Measurements from ENCODE around the gene PSENEN. TPM values are rescaled to one million over a fixed set of nuclear protein-coding genes. Genes with fewer than 3 reads are reported as not detected.

PSENEN gene
- total RNA-seq, 3 donors from 2014 or later (not counting 1 experiment from before 2014, with no cell fraction given) = 38.5 to 45.0 (median 41.0) TPM

DNA sequence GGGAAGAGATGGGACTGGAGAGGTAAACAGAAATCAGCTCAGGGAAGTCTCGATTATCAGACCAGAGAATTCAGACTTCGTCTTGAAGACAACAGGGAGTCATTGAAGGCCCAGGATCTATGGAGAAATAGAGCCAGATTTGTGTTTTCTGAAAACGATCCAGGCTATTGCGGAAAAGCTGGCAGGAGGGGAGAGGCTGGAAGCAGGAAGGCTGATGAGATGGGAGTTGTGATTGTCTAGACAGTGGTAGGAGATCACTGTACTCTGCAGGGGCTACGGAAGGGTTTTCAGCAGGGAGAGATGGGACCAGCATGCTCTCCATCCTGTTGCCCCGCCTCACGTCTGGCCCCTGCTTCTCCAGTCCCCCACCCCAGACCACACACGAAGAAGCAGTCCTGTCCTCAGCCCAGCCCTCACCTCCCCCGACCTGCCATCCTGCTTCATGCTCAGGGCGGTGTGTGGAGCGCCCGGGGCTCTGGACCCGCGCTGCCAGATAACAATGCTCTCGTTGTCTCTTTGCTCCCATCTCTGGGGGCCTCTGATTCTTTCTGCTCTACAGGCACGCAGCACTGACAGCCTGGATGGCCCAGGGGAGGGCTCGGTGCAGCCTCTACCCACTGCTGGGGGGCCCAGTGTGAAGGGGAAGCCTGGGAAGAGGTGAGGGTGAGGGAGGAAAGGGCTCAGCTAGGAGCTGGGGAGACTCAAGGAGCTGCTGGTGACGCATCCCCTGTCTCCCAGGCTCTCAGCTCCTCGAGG lies 31.8 kb downstream of the PSENEN start:
- H3K4me1 ChIP-seq (ENCODE audit: control insufficient read depth, insufficient read depth, low read length) = peaks cover 16% of the 10 kb centered on the region
- Mint-ChIP-seq H3K36me3 (no peaks in the 10 kb centered on the region), H3K4me1 (peaks cover 18 to 27% of the 10 kb centered on the region in 2 donors), H3K9me3 (no peaks in the 10 kb centered on the region), H3K27me3 (ENCODE audit: low read depth in 2 of 2) (no peaks in the 10 kb centered on the region), H3K27ac (no peak overlapping the region), H3K4me3 (peak overlapping the region; percentile 76)
- ATAC-seq (no peak), DNase-seq (no peak)
- no peaks in the 10 kb centered on the region for H3K9me3 ChIP-seq (ENCODE audit: control insufficient read depth, insufficient read depth, low read length)
- no peaks in the 10 kb centered on the region for H3K27me3 ChIP-seq (ENCODE audit: control insufficient read depth, insufficient read depth, low read length)
- no peak overlapping the region for H3K27ac ChIP-seq (ENCODE audit: low read length)
- intact Hi-C loops (cut with micrococcal nuclease) = no loop called here
- H3K36me3 ChIP-seq (ENCODE audit: control insufficient read depth, insufficient read depth, low read length) = peaks cover 2% of the 10 kb centered on the region
- 89% methylated on average over 19 of the region's 19 CpGs for WGBS (ENCODE audit: insufficient coverage)
- H3K4me3 ChIP-seq (ENCODE audit: low read length) = no peak overlapping the region
- TF ChIP-seq, protein P1, sequence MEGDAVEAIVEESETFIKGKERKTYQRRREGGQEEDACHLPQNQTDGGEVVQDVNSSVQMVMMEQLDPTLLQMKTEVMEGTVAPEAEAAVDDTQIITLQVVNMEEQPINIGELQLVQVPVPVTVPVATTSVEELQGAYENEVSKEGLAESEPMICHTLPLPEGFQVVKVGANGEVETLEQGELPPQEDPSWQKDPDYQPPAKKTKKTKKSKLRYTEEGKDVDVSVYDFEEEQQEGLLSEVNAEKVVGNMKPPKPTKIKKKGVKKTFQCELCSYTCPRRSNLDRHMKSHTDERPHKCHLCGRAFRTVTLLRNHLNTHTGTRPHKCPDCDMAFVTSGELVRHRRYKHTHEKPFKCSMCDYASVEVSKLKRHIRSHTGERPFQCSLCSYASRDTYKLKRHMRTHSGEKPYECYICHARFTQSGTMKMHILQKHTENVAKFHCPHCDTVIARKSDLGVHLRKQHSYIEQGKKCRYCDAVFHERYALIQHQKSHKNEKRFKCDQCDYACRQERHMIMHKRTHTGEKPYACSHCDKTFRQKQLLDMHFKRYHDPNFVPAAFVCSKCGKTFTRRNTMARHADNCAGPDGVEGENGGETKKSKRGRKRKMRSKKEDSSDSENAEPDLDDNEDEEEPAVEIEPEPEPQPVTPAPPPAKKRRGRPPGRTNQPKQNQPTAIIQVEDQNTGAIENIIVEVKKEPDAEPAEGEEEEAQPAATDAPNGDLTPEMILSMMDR (IDR thresholded peaks at IDR 0.05) = no peak

DNA sequence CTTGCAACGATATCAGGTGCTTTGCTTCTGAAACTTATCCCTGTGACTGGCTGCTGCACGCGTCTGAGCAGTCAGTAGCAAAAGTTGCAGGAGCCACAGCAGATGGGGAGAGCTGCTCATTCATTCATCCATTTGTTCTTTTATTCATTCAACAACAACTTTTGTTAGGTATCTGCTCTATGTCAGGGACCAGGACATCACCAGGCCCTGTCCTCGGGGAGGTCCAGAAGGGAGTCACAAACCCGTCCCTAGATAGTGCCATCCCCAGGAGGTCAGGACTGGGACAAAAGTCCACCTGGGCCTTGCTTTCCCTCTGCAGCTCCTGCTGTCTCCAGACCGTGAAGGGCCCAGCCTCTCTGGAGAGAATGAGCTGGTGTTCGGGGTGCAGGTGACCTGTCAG lies 32.5 kb downstream of the PSENEN start:
- no peak overlapping the region for H3K27ac ChIP-seq (ENCODE audit: low read length)
- TF ChIP-seq, protein P1 (IDR thresholded peaks at IDR 0.05) = no peak
- H3K27me3 ChIP-seq (ENCODE audit: control insufficient read depth, insufficient read depth, low read length) = no peaks in the 10 kb centered on the region
- H3K4me1 ChIP-seq (ENCODE audit: control insufficient read depth, insufficient read depth, low read length) = peaks cover 16% of the 10 kb centered on the region
- intact Hi-C loops (cut with micrococcal nuclease) = no loop called here
- WGBS (ENCODE audit: insufficient coverage) = 80% methylated on average over 7 of the region's 7 CpGs
- no peak for ATAC-seq
- Mint-ChIP-seq H3K27ac (no peak overlapping the region), H3K9me3 (no peaks in the 10 kb centered on the region), H3K4me1 (peaks cover 20 to 28% of the 10 kb centered on the region in 2 donors), H3K27me3 (ENCODE audit: low read depth in 2 of 2) (no peaks in the 10 kb centered on the region), H3K4me3 (peak overlapping the region; percentile 31), H3K36me3 (no peaks in the 10 kb centered on the region)
- H3K9me3 ChIP-seq (ENCODE audit: control insufficient read depth, insufficient read depth, low read length) = no peaks in the 10 kb centered on the region
- H3K36me3 ChIP-seq (ENCODE audit: control insufficient read depth, insufficient read depth, low read length) = peaks cover 5% of the 10 kb centered on the region
- no peak overlapping the region for H3K4me3 ChIP-seq (ENCODE audit: low read length)
- no peak for DNase-seq

DNA sequence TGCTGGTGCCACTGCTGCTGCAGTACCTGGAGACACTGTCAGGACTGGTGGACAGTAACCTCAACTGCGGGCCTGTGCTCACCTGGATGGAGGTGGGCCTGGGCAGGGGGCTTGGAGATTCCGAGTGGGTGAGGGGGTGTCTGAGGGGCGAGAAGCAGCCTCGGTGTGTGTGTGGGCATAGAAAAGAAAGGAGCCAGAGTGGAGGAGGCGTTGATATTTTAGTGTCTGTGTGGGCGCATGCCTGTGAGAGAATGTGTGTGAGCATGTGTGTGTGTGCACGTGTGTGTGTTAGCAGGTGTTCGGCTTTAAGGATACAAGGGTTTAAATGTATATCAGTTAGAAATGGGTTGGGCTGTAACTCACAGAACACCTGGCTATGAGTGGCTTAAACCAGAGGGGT lies 33.6 kb downstream of the PSENEN start:
- 93% methylated on average over 8 of the region's 8 CpGs for WGBS (ENCODE audit: insufficient coverage)
- DNase-seq (no peak), ATAC-seq (no peak)
- TF ChIP-seq, protein P1 (IDR thresholded peaks at IDR 0.05) = no peak
- Histone ChIP-seq H3K9me3 (ENCODE audit: control insufficient read depth, insufficient read depth, low read length) (no peaks in the 10 kb centered on the region), H3K4me3 (ENCODE audit: low read length) (no peak overlapping the region), H3K4me1 (ENCODE audit: control insufficient read depth, insufficient read depth, low read length) (peaks cover 16% of the 10 kb centered on the region), H3K36me3 (ENCODE audit: control insufficient read depth, insufficient read depth, low read length) (peaks cover 5% of the 10 kb centered on the region), H3K27ac (ENCODE audit: low read length) (no peak overlapping the region), H3K27me3 (ENCODE audit: control insufficient read depth, insufficient read depth, low read length) (no peaks in the 10 kb centered on the region)
- peaks cover 26 to 37% of the 10 kb centered on the region in 2 donors for H3K4me1 Mint-ChIP-seq
- intact Hi-C loops (cut with micrococcal nuclease) = no loop called here
- no peaks in the 10 kb centered on the region for H3K9me3 Mint-ChIP-seq
- no peak overlapping the region for H3K4me3 Mint-ChIP-seq
- H3K27ac Mint-ChIP-seq = no peak overlapping the region
- H3K27me3 Mint-ChIP-seq (ENCODE audit: low read depth in 2 of 2) = no peaks in the 10 kb centered on the region
- H3K36me3 Mint-ChIP-seq = no peaks in the 10 kb centered on the region

DNA sequence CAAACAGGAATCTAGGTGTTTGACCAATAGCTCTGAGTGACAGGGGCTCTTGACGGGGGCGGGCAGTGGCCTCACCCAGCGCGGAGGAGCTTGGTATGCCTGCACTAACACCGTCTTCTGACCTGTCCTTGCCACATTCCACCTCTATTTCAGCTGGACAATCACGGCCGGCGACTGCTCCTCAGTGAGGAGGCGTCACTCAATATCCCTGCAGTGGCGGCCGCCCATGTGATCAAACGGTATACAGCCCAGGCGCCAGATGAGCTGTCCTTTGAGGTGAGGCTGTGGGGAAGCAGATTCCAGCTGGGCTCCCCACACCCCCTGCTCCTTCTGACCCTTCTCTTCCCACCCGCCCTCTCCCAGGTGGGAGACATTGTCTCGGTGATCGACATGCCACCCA lies 34.6 kb downstream of the PSENEN start:
- no peak for DNase-seq
- no peaks in the 10 kb centered on the region for H3K36me3 Mint-ChIP-seq
- intact Hi-C loops (cut with micrococcal nuclease) = no loop called here
- TF ChIP-seq, protein P1 (IDR thresholded peaks at IDR 0.05) = no peak
- H3K9me3 Mint-ChIP-seq = no peaks in the 10 kb centered on the region
- H3K4me1 Mint-ChIP-seq = peaks cover 16 to 28% of the 10 kb centered on the region in 2 donors
- Histone ChIP-seq H3K36me3 (ENCODE audit: control insufficient read depth, insufficient read depth, low read length) (peaks cover 5% of the 10 kb centered on the region), H3K4me1 (ENCODE audit: control insufficient read depth, insufficient read depth, low read length) (peaks cover 11% of the 10 kb centered on the region), H3K9me3 (ENCODE audit: control insufficient read depth, insufficient read depth, low read length) (no peaks in the 10 kb centered on the region), H3K27ac (ENCODE audit: low read length) (no peak overlapping the region), H3K27me3 (ENCODE audit: control insufficient read depth, insufficient read depth, low read length) (no peaks in the 10 kb centered on the region), H3K4me3 (ENCODE audit: low read length) (no peak overlapping the region)
- no peaks in the 10 kb centered on the region for H3K27me3 Mint-ChIP-seq (ENCODE audit: low read depth in 2 of 2)
- no peak overlapping the region for H3K4me3 Mint-ChIP-seq
- ATAC-seq = no peak
- 98% methylated on average over 16 of the region's 16 CpGs for WGBS (ENCODE audit: insufficient coverage)
- H3K27ac Mint-ChIP-seq = no peak overlapping the region

Measured in natural killer cell (primary cell).